A673 (cell line): ENCODE results near the gene STK33. TPM values are rescaled to one million over a fixed set of nuclear protein-coding genes. Genes with fewer than 3 reads are reported as not detected.

Experiments
- BruUV-seq: library from RNA; stranded (reverse); fragments of 400-500 nt; replicated peaks from 2 replicates; lab custom pipeline; 2021; lab: Mats Ljungman, UMichigan
- CTCF ChIA-PET: fragments of 300-600 bp; sonication (Branson Sonifier 250); formaldehyde crosslinking; loops from one replicate; lab custom pipeline; 2022; ENCODE audit warnings: antibody characterized with exemption; lab: Charles Lee
- POLR2A ChIA-PET: fragments of 300-600 bp; sonication (Branson Sonifier 250); formaldehyde crosslinking; loops from one replicate; lab custom pipeline; 2022; ENCODE audit warnings: antibody characterized with exemption; ENCODE audit not compliant: low non-redundant PET; lab: Charles Lee
- DNase-seq: peaks from one replicate; pipeline ENCODE4 v3.0.0-alpha.2; 2015; ENCODE audit warnings: low spot score
- H3K27ac ChIP-seq: fragments of 200-600 bp; sonication (generic); 2 replicates; pipeline ENCODE4 v1.5.1; 2016; ENCODE audit warnings: mixed run types, low read depth, mild to moderate bottlenecking, mixed read lengths, antibody characterized with exemption, low read length; ENCODE audit not compliant: poor library complexity, severe bottlenecking
- H3K27me3 ChIP-seq: fragments of 200-600 bp; sonication (generic); replicated peaks from 2 replicates; pipeline ENCODE4 v1.6.1; 2017; ENCODE audit warnings: mixed run types, low read depth, mild to moderate bottlenecking, mixed read lengths, antibody characterized with exemption, low read length; ENCODE audit not compliant: insufficient read depth, poor library complexity
- H3K36me3 ChIP-seq: fragments of 200-600 bp; sonication (generic); 2 replicates; pipeline ENCODE4 v1.6.1; 2016; ENCODE audit warnings: mixed run types, mild to moderate bottlenecking, mixed read lengths, antibody characterized with exemption, low read length; ENCODE audit not compliant: insufficient read depth, poor library complexity, severe bottlenecking
- H3K4me1 ChIP-seq: fragments of 200-600 bp; sonication (generic); 2 replicates; pipeline ENCODE4 v1.6.1; 2017; ENCODE audit warnings: mixed run types, mild to moderate bottlenecking, mixed read lengths, antibody characterized with exemption, low read length; ENCODE audit not compliant: insufficient read depth, poor library complexity, severe bottlenecking
- H3K4me3 ChIP-seq: fragments of 200-600 bp; sonication (generic); 2 replicates; pipeline ENCODE4 v1.5.1; 2016; ENCODE audit warnings: low read depth, mixed run types, mild to moderate bottlenecking, mixed read lengths, low read length; ENCODE audit not compliant: poor library complexity, severe bottlenecking
- H3K9me3 ChIP-seq: fragments of 200-600 bp; sonication (generic); 2 replicates; pipeline ENCODE4 v1.6.1; 2016; ENCODE audit warnings: mixed run types, low read depth, mild to moderate bottlenecking, mixed read lengths, antibody characterized with exemption, low read length; ENCODE audit not compliant: poor library complexity, severe bottlenecking
- EZH2 ChIP-seq: fragments of 200-600 bp; sonication (generic); IDR thresholded peaks from 2 replicates; pipeline ENCODE4 v1.6.1; 2017; ENCODE audit warnings: borderline replicate concordance, low read depth, mild to moderate bottlenecking, mixed read lengths, antibody characterized with exemption, low read length; ENCODE audit not compliant: poor library complexity, severe bottlenecking
- intact Hi-C: fragments of 100-400 bp; cut with micrococcal nuclease; formaldehyde crosslinking; loops from one replicate; pipeline ENCODE4 v1.10.0; 2022; ENCODE audit not compliant: unreplicated experiment
- total RNA-seq: library from RNA; stranded (reverse); gene quantifications from 2 replicates; pipeline ENCODE4 v1.2.3, GENCODE V29; 2021
- TF ChIP-seq, protein P1 (sequence below): fragments of 300-800, 200-600 bp; sonication (generic); conservative IDR thresholded peaks from 2 replicates; pipeline ENCODE4 v1.5.1; 2017; ENCODE audit warnings: low read depth, mild to moderate bottlenecking, antibody characterized with exemption, low read length, moderate library complexity, mixed read lengths

The STK33 gene
- total RNA-seq, 1 experiment from 2014 or later: not detected

- no peak for DNase-seq
- H3K9me3 ChIP-seq: no peaks in the 10 kb centered on the region
- H3K27me3 ChIP-seq: peaks cover 19% of the 10 kb centered on the region
- no peak overlapping the region for H3K4me3 ChIP-seq
- BruUV-seq: no TSS peak
- H3K27ac ChIP-seq: no peak overlapping the region
- no peaks in the 10 kb centered on the region for H3K36me3 ChIP-seq
- TF ChIP-seq, protein P1, sequence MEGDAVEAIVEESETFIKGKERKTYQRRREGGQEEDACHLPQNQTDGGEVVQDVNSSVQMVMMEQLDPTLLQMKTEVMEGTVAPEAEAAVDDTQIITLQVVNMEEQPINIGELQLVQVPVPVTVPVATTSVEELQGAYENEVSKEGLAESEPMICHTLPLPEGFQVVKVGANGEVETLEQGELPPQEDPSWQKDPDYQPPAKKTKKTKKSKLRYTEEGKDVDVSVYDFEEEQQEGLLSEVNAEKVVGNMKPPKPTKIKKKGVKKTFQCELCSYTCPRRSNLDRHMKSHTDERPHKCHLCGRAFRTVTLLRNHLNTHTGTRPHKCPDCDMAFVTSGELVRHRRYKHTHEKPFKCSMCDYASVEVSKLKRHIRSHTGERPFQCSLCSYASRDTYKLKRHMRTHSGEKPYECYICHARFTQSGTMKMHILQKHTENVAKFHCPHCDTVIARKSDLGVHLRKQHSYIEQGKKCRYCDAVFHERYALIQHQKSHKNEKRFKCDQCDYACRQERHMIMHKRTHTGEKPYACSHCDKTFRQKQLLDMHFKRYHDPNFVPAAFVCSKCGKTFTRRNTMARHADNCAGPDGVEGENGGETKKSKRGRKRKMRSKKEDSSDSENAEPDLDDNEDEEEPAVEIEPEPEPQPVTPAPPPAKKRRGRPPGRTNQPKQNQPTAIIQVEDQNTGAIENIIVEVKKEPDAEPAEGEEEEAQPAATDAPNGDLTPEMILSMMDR: no peak
- no peak for TF ChIP-seq EZH2
- CTCF ChIA-PET: no interaction called here
- intact Hi-C loops: no loop called here
- no peaks in the 10 kb centered on the region for H3K4me1 ChIP-seq
- POLR2A ChIA-PET: no interaction called here
Measured at GRCh38 chr11:8501836-8502235, 92.2 kb downstream of the STK33 start.

DNA sequence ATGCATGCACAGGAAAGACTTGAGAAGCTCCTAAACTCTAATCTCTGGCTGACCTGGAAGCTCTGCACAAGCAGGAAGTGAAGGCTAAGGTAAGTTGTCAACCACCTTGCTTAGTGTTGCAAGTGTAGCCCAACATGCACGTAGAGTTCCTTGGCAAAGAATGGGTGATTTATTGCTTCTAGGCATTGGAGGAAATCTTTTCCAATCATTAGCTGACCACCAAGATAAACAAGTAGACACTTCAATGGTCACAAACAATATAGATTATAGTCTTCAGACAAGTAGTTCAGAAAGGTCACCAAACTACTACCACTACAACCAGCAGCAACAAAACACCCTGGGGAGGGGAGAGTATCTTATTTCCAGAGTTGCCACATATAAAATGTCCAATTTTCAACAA, 105.6 kb downstream of the STK33 start:
- CTCF ChIA-PET: no interaction called here
- intact Hi-C loops: no loop called here
- Histone ChIP-seq H3K27me3 (peaks cover 21% of the 10 kb centered on the region), H3K36me3 (no peaks in the 10 kb centered on the region), H3K9me3 (no peaks in the 10 kb centered on the region), H3K27ac (no peak overlapping the region), H3K4me3 (no peak overlapping the region), H3K4me1 (no peaks in the 10 kb centered on the region)
- TF ChIP-seq, protein P1: no peak
- TF ChIP-seq EZH2: no peak
- POLR2A ChIA-PET: no interaction called here
- BruUV-seq: no TSS peak
- DNase-seq: no peak

DNA sequence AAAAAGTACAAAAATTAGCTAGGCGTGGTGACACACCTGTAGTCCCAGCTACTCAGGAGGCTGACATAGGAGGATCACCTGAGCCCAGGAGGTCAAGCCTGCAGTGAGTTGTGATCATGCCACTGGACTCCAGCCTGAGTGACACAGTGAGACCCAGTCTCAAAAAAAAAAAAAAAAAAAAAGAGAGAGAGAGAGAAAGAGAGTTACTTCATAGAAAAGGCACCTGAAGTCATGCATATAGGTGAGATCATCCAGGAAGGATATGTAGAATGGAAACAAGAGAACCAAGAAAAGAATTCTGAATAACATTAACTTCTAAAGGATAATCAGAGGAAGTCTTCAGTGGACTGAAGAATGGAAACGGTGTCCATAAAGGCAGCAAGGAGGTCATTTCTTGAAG, 106.8 kb downstream of the STK33 start:
- TF ChIP-seq, protein P1: no peak
- TF ChIP-seq EZH2: no peak
- ChIA-PET CTCF (no interaction called here), POLR2A (no interaction called here)
- intact Hi-C loops: no loop called here
- no peaks in the 10 kb centered on the region for H3K9me3 ChIP-seq
- DNase-seq: no peak
- no peaks in the 10 kb centered on the region for H3K4me1 ChIP-seq
- H3K27ac ChIP-seq: no peak overlapping the region
- H3K36me3 ChIP-seq: no peaks in the 10 kb centered on the region
- H3K4me3 ChIP-seq: no peak overlapping the region
- peaks cover 21% of the 10 kb centered on the region for H3K27me3 ChIP-seq
- BruUV-seq: no TSS peak
